Erythroblast (primary cell): ENCODE results near the gene GET3.

Source experiments
- GATA1 ChIP-seq: IDR thresholded peaks from 2 replicates; pipeline ENCODE4 v1.6.1; 2011; ENCODE audit warnings: low read depth, mild to moderate bottlenecking, control low read depth, low read length, moderate library complexity
- POLR2A ChIP-seq: IDR thresholded peaks from 2 replicates; pipeline ENCODE4 v1.6.1; 2011; ENCODE audit warnings: mild to moderate bottlenecking, low read length

DNA sequence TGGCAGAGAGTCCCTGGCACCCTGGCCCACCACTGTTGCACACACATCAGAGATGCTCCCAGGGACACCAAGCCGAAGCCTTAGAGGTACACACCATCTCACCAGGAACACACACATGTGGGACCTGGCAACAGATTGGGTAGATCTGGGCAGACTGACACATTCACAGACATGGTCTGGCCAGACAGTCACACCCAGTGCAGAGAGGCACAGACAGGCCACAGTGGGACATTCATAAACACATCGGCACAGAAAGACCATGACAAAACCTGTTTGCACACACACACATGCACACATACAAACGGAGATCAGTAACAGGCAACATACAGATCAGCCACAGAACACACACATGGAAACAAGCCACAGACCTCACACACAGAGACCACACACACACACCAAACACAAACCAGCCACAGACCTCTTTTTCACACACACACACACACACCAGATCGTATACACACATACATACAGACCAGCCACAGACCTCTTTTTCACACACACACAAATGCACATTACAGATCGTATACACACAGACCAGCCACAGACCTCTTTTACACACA, 47.7 kb downstream of the GET3 start:
- TF ChIP-seq POLR2A (peak; percentile 85), GATA1 (no peak)
